GM12878 (cell line): Measurements from ENCODE around the gene ATP6V0D1. TPM values are rescaled to one million over a fixed set of nuclear protein-coding genes. Genes with fewer than 3 reads are reported as not detected.

Experiments used
- ATAC-seq: fragments of 200-7000 bp; cut with Tn5 transposase; 3 replicates; pipeline ENCODE4 v1.9.1; 2020; ENCODE audit warnings: mild to moderate bottlenecking, moderate library complexity
- BruUV-seq: library from RNA; stranded (reverse); fragments of 400-500 nt; replicated peaks from 2 replicates; lab custom pipeline; 2021; lab: Mats Ljungman, UMichigan
- CTCF ChIA-PET: fragments of 300-600 bp; sonication (Branson Sonifier 250); formaldehyde crosslinking; extraction: SDS; loops from one replicate; lab custom pipeline; 2021; ENCODE audit warnings: inconsistent platforms; lab: Yijun Ruan, JAX
- POLR2A ChIA-PET: fragments of 350-600 bp; formaldehyde crosslinking; extraction: SDS; loops from one replicate; lab custom pipeline; 2021; ENCODE audit warnings: inconsistent platforms; lab: Charles Lee
- RAD21 ChIA-PET: fragments of 300-600 bp; sonication (Branson Sonifier 250); formaldehyde crosslinking; loops from one replicate; lab custom pipeline; 2023; ENCODE audit warnings: antibody characterized with exemption; ENCODE audit not compliant: unreplicated experiment; lab: Charles Lee
- SMC1A ChIA-PET: fragments of 300-600 bp; sonication (Branson Sonifier 250); formaldehyde crosslinking; loops from one replicate; lab custom pipeline; 2023; ENCODE audit not compliant: unreplicated experiment, uncharacterized antibody; lab: Charles Lee
- DNase-seq: peaks from one replicate; pipeline ENCODE4 v3.0.0-alpha.2; 2011; ENCODE audit warnings: low read depth, low spot score
- FAIRE-seq: peaks from 3 replicates; lab custom pipeline; 2011; peaks lifted over from hg19 to GRCh38; lab: Jason Lieb, UNC
- H2AFZ ChIP-seq: 2 replicates; pipeline ENCODE4 v1.6.0; 2011; ENCODE audit warnings: low read depth, low read length, control low read depth; ENCODE audit not compliant: control insufficient read depth
- H3K27ac ChIP-seq: 2 replicates; pipeline ENCODE4 v1.5.1; 2011; ENCODE audit warnings: control low read depth; ENCODE audit not compliant: control insufficient read depth, insufficient read depth
- H3K27me3 ChIP-seq, 2 experiments: replicated peaks in 1 of 2; 2 replicates each; pipeline versions ENCODE4 v1.6.0 to v1.6.1; 2011; ENCODE audit warnings: low read length in 1 of 2; ENCODE audit not compliant: control insufficient read depth in 2 of 2, insufficient read depth in 2 of 2
- H3K36me3 ChIP-seq, 2 experiments: 2 replicates each; pipeline ENCODE4 v1.5.1; 2011; ENCODE audit warnings: low read length in 1 of 2; ENCODE audit not compliant: control insufficient read depth in 2 of 2, insufficient read depth in 2 of 2
- H3K4me1 ChIP-seq: 2 replicates; pipeline ENCODE4 v1.6.1; 2011; ENCODE audit warnings: mild to moderate bottlenecking, low read length, moderate library complexity, mixed read lengths; ENCODE audit not compliant: control insufficient read depth, insufficient read depth
- H3K4me2 ChIP-seq: 2 replicates; pipeline ENCODE4 v1.6.0; 2011; ENCODE audit warnings: control low read depth; ENCODE audit not compliant: control insufficient read depth, insufficient read depth
- H3K4me3 ChIP-seq: fragments of 200-600 bp; sonication (generic); 2 replicates; pipeline ENCODE4 v1.5.1; 2016
- H3K79me2 ChIP-seq: 2 replicates; pipeline ENCODE4 v1.6.0; 2011; ENCODE audit warnings: low read length; ENCODE audit not compliant: control insufficient read depth, insufficient read depth
- H3K9ac ChIP-seq: 2 replicates; pipeline ENCODE4 v1.8.0; 2011; ENCODE audit warnings: low read length, control low read depth, mixed read lengths; ENCODE audit not compliant: control insufficient read depth, insufficient read depth
- H3K9me3 ChIP-seq: replicated peaks from 3 replicates; pipeline ENCODE4 v1.5.1; 2011; ENCODE audit warnings: mild to moderate bottlenecking, low read length; ENCODE audit not compliant: control insufficient read depth, insufficient read depth
- H4K20me1 ChIP-seq: 2 replicates; pipeline ENCODE4 v1.6.0; 2011; ENCODE audit not compliant: control insufficient read depth, insufficient read depth
- BCLAF1 ChIP-seq: fragments of 450-650 bp; IDR thresholded peaks from 2 replicates; pipeline ENCODE4 v1.6.1; 2017; ENCODE audit warnings: antibody characterized with exemption, mild to moderate bottlenecking, moderate library complexity
- BRCA1 ChIP-seq: IDR thresholded peaks from 2 replicates; pipeline ENCODE4 v1.6.1; 2011; ENCODE audit warnings: low read depth, low read length, improper control_type of control experiment
- IKZF1 ChIP-seq: fragments of 450-650 bp; conservative IDR thresholded peaks from 2 replicates; pipeline ENCODE4 v1.6.1; 2017; ENCODE audit warnings: antibody characterized with exemption, mild to moderate bottlenecking
- MEF2B ChIP-seq: fragments of 450-650 bp; IDR thresholded peaks from 2 replicates; pipeline ENCODE4 v1.6.1; 2018; ENCODE audit warnings: mild to moderate bottlenecking, moderate library complexity; ENCODE audit not compliant: partially characterized antibody, poor library complexity, severe bottlenecking
- NR2F1 ChIP-seq: fragments of 450-650 bp; conservative IDR thresholded peaks from 2 replicates; pipeline ENCODE4 v1.6.1; 2017; ENCODE audit warnings: mild to moderate bottlenecking
- RAD51 ChIP-seq: fragments of 450-650 bp; IDR thresholded peaks from 2 replicates; pipeline ENCODE4 v1.6.1; 2016; ENCODE audit warnings: moderate library complexity, mild to moderate bottlenecking, inconsistent platforms
- WGBS: methylation state at CpG from one replicate; pipeline ENCODE4 v1.1.6; 2016; ENCODE audit warnings: low lambda C conversion rate; ENCODE audit not compliant: insufficient replicate concordance, insufficient coverage; ENCODE audit errors: missing lambda C conversion rate; 5-methylcytosine and 5-hydroxymethylcytosine counted together
- in situ Hi-C: fragments of 300-500 bp; cut with MboI; formaldehyde crosslinking; loops from 9 replicates; pipeline ENCODE4 v1.14.3; 2018; ENCODE audit warnings: mixed read lengths
- intact Hi-C: fragments of 100-400 bp; cut with micrococcal nuclease; formaldehyde crosslinking; loops from one replicate; pipeline ENCODE4 v1.14.2; 2022; ENCODE audit not compliant: unreplicated experiment
- polyA plus RNA-seq, 11 experiments: library from polyadenylated mRNA; depleted of rRNA in 4 of 11; unstranded in 6 of 11; stranded (reverse) in 5 of 11; fragments of >200 nt; fragmentation: Nextera tagmentation in 4 of 11; fragmentation: Illumina TruSeq in 1 of 11; extraction: Ambion mirVana in 4 of 11; extraction: Trizol in 1 of 11; gene quantifications; 1 replicate in 1 of 11; 2 replicates in 10 of 11; pipeline versions ENCODE4 v1.2.1 to v1.2.3, GENCODE V29; 2011 to 2016; ENCODE audit warnings: inconsistent platforms in 2 of 11, missing spikeins in 2 of 11, low read depth in 1 of 11
- total RNA-seq, 4 experiments: library from RNA; depleted of rRNA in 3 of 4; stranded (reverse); fragments of >200 nt in 3 of 4; fragmentation: Illumina TruSeq in 1 of 4; extraction: Trizol in 1 of 4; gene quantifications; 2 replicates each; pipeline versions ENCODE4 v1.2.1 to v1.2.3, GENCODE V29; 2013 to 2021

The ATP6V0D1 gene
- total and polyA plus RNA-seq, 10 of the 15 experiments (the other 5 are each of a cell fraction or from before 2014, with no cell fraction given) = 28.1 to 141 (median 70.3) TPM

GRCh38 chr16:67397036-67397801 lies 83.7 kb downstream of the ATP6V0D1 start (continued):
- TF ChIP-seq BCLAF1 = no peak
- TF ChIP-seq IKZF1 = no peak

GRCh38 chr16:67396159-67397035 lies 84.6 kb downstream of the ATP6V0D1 start:
- H3K4me1 ChIP-seq = no peaks in the 10 kb centered on the region
- ATAC-seq = no peak
- no peaks in the 10 kb centered on the region for H3K79me2 ChIP-seq
- SMC1A ChIA-PET = no interaction called here
- no peak overlapping the region for H3K4me2 ChIP-seq
- no peaks in the 10 kb centered on the region for H4K20me1 ChIP-seq
- POLR2A ChIA-PET = no interaction called here
- H3K27me3 ChIP-seq = peaks cover 6 to 17% of the 10 kb centered on the region in 2 experiments
- no peak overlapping the region for H3K27ac ChIP-seq
- WGBS = 52% methylated on average over 23 of the region's 31 CpGs
- intact Hi-C loops = loop anchor here (5.0 kb wide), 1 partner anchor 119 kb away; the partner anchor contains the start of gene PLEKHG4
- no peak for TF ChIP-seq MEF2B
- TF ChIP-seq BRCA1 = no peak
- TF ChIP-seq RAD51 = no peak
- 0 out of 2 replicates have a peak, but pooled peaks have one; percentile 14 for TF ChIP-seq NR2F1
- H2AFZ ChIP-seq = no peak overlapping the region
- BruUV-seq = no TSS peak
- H3K36me3 ChIP-seq = no peaks in the 10 kb centered on the region
- H3K9me3 ChIP-seq = no peaks in the 10 kb centered on the region
- CTCF ChIA-PET = no interaction called here
- DNase-seq = no peak
- RAD21 ChIA-PET = interaction anchor here (1.2 kb wide), 1 partner anchor 136 kb away, joined by 4 read pairs; no protein-coding TSS in a partner anchor
- in situ Hi-C loops = no loop called here
- H3K9ac ChIP-seq = no peak overlapping the region
- H3K4me3 ChIP-seq = no peak overlapping the region
- no peak for FAIRE-seq
